Stimulated activated CD4-positive, alpha-beta T cell treated with anti-CD3 and anti-CD28 coated beads, TNF-alpha, amount 100 ng/mL, for 4 hours (primary cell): ENCODE data around the gene CYP27A1.

Experiments
- DNase-seq, 3 experiments: peaks; one replicate each; pipeline ENCODE4 v3.0.0-alpha.2; 2020; ENCODE audit warnings: low read depth in 3 of 3

CYP27A1 gene

GRCh38 chr2:218858671-218859555, 77.0 kb downstream of the CYP27A1 start:
- DNase-seq = no peak

GRCh38 chr2:218859556-218859987, 77.6 kb downstream of the CYP27A1 start, which contains the start of gene WNT6:
Gene WNT6 (plus strand): TSS chr2:218859805. CDS start chr2:218860038, 233 bp downstream.
- no peak for DNase-seq

- no peak for DNase-seq
Measured at GRCh38 chr2:218859988-218860831, 78.3 kb downstream of the CYP27A1 start.

- no peak for DNase-seq
Measured at GRCh38 chr2:218860950-218861381, 79.0 kb downstream of the CYP27A1 start.

GRCh38 chr2:218861645-218862318, 79.8 kb downstream of the CYP27A1 start:
- DNase-seq = no peak

- DNase-seq = no peak
Measured at GRCh38 chr2:218863021-218863520, 81.1 kb downstream of the CYP27A1 start.
